ENCODE measurements around the gene FILIP1.

FILIP1 gene

GRCh38 chr6:75427329-75427728 is 66.3 kb downstream of the FILIP1 start:
- Histone ChIP-seq H4K91ac (ENCODE audit: low read length) (no peak overlapping the region), H4K8ac (ENCODE audit: low read length) (no peak overlapping the region), H2AFZ (ENCODE audit: low read depth, low read length) (no peak overlapping the region), H3K36me3 (ENCODE audit: control insufficient read depth in 1 of 2, insufficient read depth in 2 of 2, low read depth in 1 of 2, low read length in 2 of 2) (no peaks in the 10 kb centered on the region), H3K4me2 (ENCODE audit: low read length, poor library complexity, severe bottlenecking) (no peak overlapping the region), H2BK5ac (ENCODE audit: low read depth, low read length, poor library complexity, severe bottlenecking) (no peak overlapping the region), H3K9ac (ENCODE audit: low read length) (no peak overlapping the region), H3K79me1 (replicated peaks; ENCODE audit: low read length, poor library complexity, severe bottlenecking) (peaks cover 7% of the 10 kb centered on the region), H3K18ac (ENCODE audit: low read depth in 1 of 2, low read length in 2 of 2) (no peak overlapping the region), H2BK120ac (ENCODE audit: low read depth, low read length) (no peak overlapping the region), H3K23ac (ENCODE audit: low read length in 2 of 2) (no peak overlapping the region), H2BK12ac (ENCODE audit: low read length in 2 of 2) (no peak overlapping the region), H3K27ac (ENCODE audit: low read length, poor library complexity, severe bottlenecking) (no peak overlapping the region), H3K27me3 (ENCODE audit: control insufficient read depth in 1 of 2, insufficient read depth in 1 of 2, low read length in 2 of 2) (no peaks in the 10 kb centered on the region), H2BK15ac (ENCODE audit: low read depth, poor library complexity, severe bottlenecking) (no peak overlapping the region), H2AK5ac (ENCODE audit: low read length, severe bottlenecking) (no peak overlapping the region), H3K4ac (ENCODE audit: low read depth in 1 of 2, low read length in 2 of 2) (no peak overlapping the region), H3K14ac (ENCODE audit: low read length in 2 of 2) (no peak overlapping the region), H3K4me3 (ENCODE audit: insufficient read depth in 1 of 2, low read depth in 1 of 2, low read length in 2 of 2) (no peak overlapping the region), H3K4me1 (ENCODE audit: control insufficient read depth, insufficient read depth, low read depth, low read length) (peaks cover 6% of the 10 kb centered on the region), H3K9me3 (ENCODE audit: control insufficient read depth, low read length) (no peaks in the 10 kb centered on the region)
- 98% methylated on average over 2 of the region's 2 CpGs for WGBS
- DNase-seq, result no peak

- Histone ChIP-seq H2AK5ac (ENCODE audit: low read length, severe bottlenecking) (no peak overlapping the region), H3K14ac (ENCODE audit: low read length in 2 of 2) (no peak overlapping the region), H3K36me3 (ENCODE audit: control insufficient read depth in 1 of 2, insufficient read depth in 2 of 2, low read depth in 1 of 2, low read length in 2 of 2) (no peaks in the 10 kb centered on the region), H3K9ac (ENCODE audit: low read length) (no peak overlapping the region), H3K4me1 (ENCODE audit: control insufficient read depth, insufficient read depth, low read depth, low read length) (peaks cover 4% of the 10 kb centered on the region), H3K27ac (ENCODE audit: low read length, poor library complexity, severe bottlenecking) (peak overlapping the region; percentile 36), H3K27me3 (ENCODE audit: control insufficient read depth in 1 of 2, insufficient read depth in 1 of 2, low read length in 2 of 2) (no peaks in the 10 kb centered on the region), H2AFZ (ENCODE audit: low read depth, low read length) (no peak overlapping the region), H2BK12ac (ENCODE audit: low read length in 2 of 2) (no peak overlapping the region), H3K79me1 (replicated peaks; ENCODE audit: low read length, poor library complexity, severe bottlenecking) (peaks cover 10% of the 10 kb centered on the region), H2BK15ac (ENCODE audit: low read depth, poor library complexity, severe bottlenecking) (no peak overlapping the region), H3K9me3 (ENCODE audit: control insufficient read depth, low read length) (no peaks in the 10 kb centered on the region), H3K23ac (ENCODE audit: low read length in 2 of 2) (no peak overlapping the region), H2BK5ac (ENCODE audit: low read depth, low read length, poor library complexity, severe bottlenecking) (no peak overlapping the region), H3K4me2 (ENCODE audit: low read length, poor library complexity, severe bottlenecking) (no peak overlapping the region), H2BK120ac (ENCODE audit: low read depth, low read length) (no peak overlapping the region), H3K18ac (ENCODE audit: low read depth in 1 of 2, low read length in 2 of 2) (no peak overlapping the region), H3K4me3 (ENCODE audit: insufficient read depth in 1 of 2, low read depth in 1 of 2, low read length in 2 of 2) (no peak overlapping the region), H4K8ac (ENCODE audit: low read length) (no peak overlapping the region), H4K91ac (ENCODE audit: low read length) (no peak overlapping the region), H3K4ac (ENCODE audit: low read depth in 1 of 2, low read length in 2 of 2) (no peak overlapping the region)
- no peak for DNase-seq
- 40% methylated on average over 2 of the region's 4 CpGs for WGBS
These were observed 68.7 kb downstream of the FILIP1 start for GRCh38 chr6:75424618-75425548.

- no peak overlapping the region for H2AK5ac ChIP-seq (ENCODE audit: low read length, severe bottlenecking)
- no peak overlapping the region for H3K4ac ChIP-seq (ENCODE audit: low read depth in 1 of 2, low read length in 2 of 2)
- no peak overlapping the region for H2BK5ac ChIP-seq (ENCODE audit: low read depth, low read length, poor library complexity, severe bottlenecking)
- H3K9ac ChIP-seq (ENCODE audit: low read length), result no peak overlapping the region
- H2BK12ac ChIP-seq (ENCODE audit: low read length in 2 of 2), result no peak overlapping the region
- H3K23ac ChIP-seq (ENCODE audit: low read length in 2 of 2), result no peak overlapping the region
- no peaks in the 10 kb centered on the region for H3K9me3 ChIP-seq (ENCODE audit: control insufficient read depth, low read length)
- H3K4me1 ChIP-seq (ENCODE audit: control insufficient read depth, insufficient read depth, low read depth, low read length), result no peaks in the 10 kb centered on the region
- no peak overlapping the region for H3K18ac ChIP-seq (ENCODE audit: low read depth in 1 of 2, low read length in 2 of 2)
- H3K4me2 ChIP-seq (ENCODE audit: low read length, poor library complexity, severe bottlenecking), result no peak overlapping the region
- H3K27ac ChIP-seq (ENCODE audit: low read length, poor library complexity, severe bottlenecking), result no peak overlapping the region
- no peak overlapping the region for H2BK15ac ChIP-seq (ENCODE audit: low read depth, poor library complexity, severe bottlenecking)
- no peak overlapping the region for H3K4me3 ChIP-seq (ENCODE audit: insufficient read depth in 1 of 2, low read depth in 1 of 2, low read length in 2 of 2)
- no peak overlapping the region for H4K91ac ChIP-seq (ENCODE audit: low read length)
- WGBS, result 90% methylated on average over 8 of the region's 8 CpGs
- no peaks in the 10 kb centered on the region for H3K27me3 ChIP-seq (ENCODE audit: control insufficient read depth in 1 of 2, insufficient read depth in 1 of 2, low read length in 2 of 2)
- DNase-seq, result no peak
- H3K14ac ChIP-seq (ENCODE audit: low read length in 2 of 2), result no peak overlapping the region
- H3K79me1 ChIP-seq (replicated peaks; ENCODE audit: low read length, poor library complexity, severe bottlenecking), result peaks cover 10% of the 10 kb centered on the region
- no peak overlapping the region for H2AFZ ChIP-seq (ENCODE audit: low read depth, low read length)
- H4K8ac ChIP-seq (ENCODE audit: low read length), result peak overlapping the region; percentile 57
- no peak overlapping the region for H2BK120ac ChIP-seq (ENCODE audit: low read depth, low read length)
- H3K36me3 ChIP-seq (ENCODE audit: control insufficient read depth in 1 of 2, insufficient read depth in 2 of 2, low read depth in 1 of 2, low read length in 2 of 2), result no peaks in the 10 kb centered on the region
These were observed 70.2 kb downstream of the FILIP1 start for GRCh38 chr6:75423386-75423785.

- Histone ChIP-seq H3K27ac (ENCODE audit: low read length, poor library complexity, severe bottlenecking) (no peak overlapping the region), H4K8ac (ENCODE audit: low read length) (no peak overlapping the region), H2BK120ac (ENCODE audit: low read depth, low read length) (no peak overlapping the region), H2BK12ac (ENCODE audit: low read length in 2 of 2) (no peak overlapping the region), H2BK15ac (ENCODE audit: low read depth, poor library complexity, severe bottlenecking) (no peak overlapping the region), H3K27me3 (ENCODE audit: control insufficient read depth in 1 of 2, insufficient read depth in 1 of 2, low read length in 2 of 2) (no peaks in the 10 kb centered on the region), H2AK5ac (ENCODE audit: low read length, severe bottlenecking) (no peak overlapping the region), H3K4ac (ENCODE audit: low read depth in 1 of 2, low read length in 2 of 2) (no peak overlapping the region), H3K4me3 (ENCODE audit: insufficient read depth in 1 of 2, low read depth in 1 of 2, low read length in 2 of 2) (no peak overlapping the region), H3K36me3 (ENCODE audit: control insufficient read depth in 1 of 2, insufficient read depth in 2 of 2, low read depth in 1 of 2, low read length in 2 of 2) (no peaks in the 10 kb centered on the region), H3K79me1 (replicated peaks; ENCODE audit: low read length, poor library complexity, severe bottlenecking) (peaks cover 8% of the 10 kb centered on the region), H4K91ac (ENCODE audit: low read length) (no peak overlapping the region), H3K9ac (ENCODE audit: low read length) (peak overlapping the region; percentile 37), H3K23ac (ENCODE audit: low read length in 2 of 2) (no peak overlapping the region), H3K4me2 (ENCODE audit: low read length, poor library complexity, severe bottlenecking) (no peak overlapping the region), H3K18ac (ENCODE audit: low read depth in 1 of 2, low read length in 2 of 2) (no peak overlapping the region), H3K9me3 (ENCODE audit: control insufficient read depth, low read length) (no peaks in the 10 kb centered on the region), H3K14ac (ENCODE audit: low read length in 2 of 2) (no peak overlapping the region), H2AFZ (ENCODE audit: low read depth, low read length) (no peak overlapping the region), H2BK5ac (ENCODE audit: low read depth, low read length, poor library complexity, severe bottlenecking) (no peak overlapping the region), H3K4me1 (ENCODE audit: control insufficient read depth, insufficient read depth, low read depth, low read length) (peaks cover 2% of the 10 kb centered on the region)
- no peak for DNase-seq
- 87% methylated on average over 1 of the region's 1 CpG for WGBS
These were observed 71.5 kb downstream of the FILIP1 start for GRCh38 chr6:75422024-75422639.

Measured in mesenchymal stem cell (in vitro differentiated cells and primary cell).